MCF 10A (cell line): ENCODE data around the gene MIA3. TPM values are rescaled to one million over a fixed set of nuclear protein-coding genes. Genes with fewer than 3 reads are reported as not detected.

Source experiments
- BruUV-seq: library from RNA; stranded (reverse); fragments of 400-500 nt; replicated peaks from 2 replicates; lab custom pipeline; 2021; lab: Mats Ljungman, UMichigan
- CTCF ChIA-PET: fragments of 300-600 bp; sonication (Branson Sonifier 250); formaldehyde crosslinking; extraction: SDS; loops from one replicate; lab custom pipeline; 2021; ENCODE audit warnings: antibody characterized with exemption, inconsistent platforms; lab: Yijun Ruan, JAX
- POLR2A ChIA-PET: fragments of 300-600, 350-650 bp; sonication (Branson Sonifier 250); formaldehyde crosslinking; extraction: SDS; loops from one replicate; lab custom pipeline; 2020; ENCODE audit warnings: antibody characterized with exemption, inconsistent platforms; lab: Yijun Ruan, JAX
- DNase-seq: peaks from one replicate; pipeline ENCODE4 v3.0.0-alpha.2; 2018; ENCODE audit not compliant: unreplicated experiment
- H3K27ac Mint-ChIP-seq: one replicate; pipeline ENCODE4 v1.8.0; 2022; ENCODE audit warnings: mild to moderate bottlenecking, low read depth, mixed read lengths; ENCODE audit not compliant: unreplicated experiment
- H3K27me3 Mint-ChIP-seq: one replicate; pipeline ENCODE4 v1.8.0; 2022; ENCODE audit warnings: mixed read lengths; ENCODE audit not compliant: insufficient read depth, unreplicated experiment
- H3K36me3 Mint-ChIP-seq: one replicate; pipeline ENCODE4 v1.8.0; 2022; ENCODE audit warnings: mild to moderate bottlenecking, moderate library complexity, mixed read lengths; ENCODE audit not compliant: insufficient read depth, unreplicated experiment
- H3K4me1 Mint-ChIP-seq: one replicate; pipeline ENCODE4 v1.8.0; 2022; ENCODE audit warnings: mixed read lengths; ENCODE audit not compliant: insufficient read depth, unreplicated experiment
- H3K4me3 Mint-ChIP-seq: one replicate; pipeline ENCODE4 v1.8.0; 2022; ENCODE audit warnings: mild to moderate bottlenecking, moderate library complexity, mixed read lengths; ENCODE audit not compliant: unreplicated experiment
- H3K9me3 Mint-ChIP-seq: one replicate; pipeline ENCODE4 v1.8.0; 2022; ENCODE audit warnings: mixed read lengths; ENCODE audit not compliant: unreplicated experiment
- intact Hi-C: fragments of 100-400 bp; cut with micrococcal nuclease; formaldehyde crosslinking; loops from 2 replicates; pipeline ENCODE4 v1.14.1; 2022
- total RNA-seq: library from RNA; stranded (reverse); gene quantifications from 2 replicates; pipeline ENCODE4 v1.2.3, GENCODE V29; 2022
- TF ChIP-seq, protein P1 (sequence below): fragments of 200-600 bp; IDR thresholded peaks from one replicate; pipeline ENCODE4 v1.8.0; 2022; ENCODE audit warnings: antibody characterized with exemption, mild to moderate bottlenecking; ENCODE audit not compliant: unreplicated experiment

Gene MIA3
- total RNA-seq, 1 experiment from 2014 or later = 166 TPM

- no peak overlapping the region for H3K27ac Mint-ChIP-seq
- H3K36me3 Mint-ChIP-seq = no peaks in the 10 kb centered on the region
- peaks cover 31% of the 10 kb centered on the region for H3K27me3 Mint-ChIP-seq
- no peak for DNase-seq
- ChIA-PET POLR2A (interaction anchor here (1.3 to 2.0 kb wide), 2 partner anchors 21 to 145 kb away, joined by 3 to 7 read pairs; partner anchors contain the start of gene TAF1A), CTCF (interaction anchor here (0.6 to 2.2 kb wide), 4 partner anchors 24 to 1612 kb away, joined by 3 to 7 read pairs (median 3); partner anchors contain the start of genes AIDA and BROX)
- no peaks in the 10 kb centered on the region for H3K4me1 Mint-ChIP-seq
- H3K4me3 Mint-ChIP-seq = no peak overlapping the region
- intact Hi-C loops = no loop called here
- BruUV-seq = no TSS peak
- peaks cover 10% of the 10 kb centered on the region for H3K9me3 Mint-ChIP-seq
- TF ChIP-seq, protein P1, sequence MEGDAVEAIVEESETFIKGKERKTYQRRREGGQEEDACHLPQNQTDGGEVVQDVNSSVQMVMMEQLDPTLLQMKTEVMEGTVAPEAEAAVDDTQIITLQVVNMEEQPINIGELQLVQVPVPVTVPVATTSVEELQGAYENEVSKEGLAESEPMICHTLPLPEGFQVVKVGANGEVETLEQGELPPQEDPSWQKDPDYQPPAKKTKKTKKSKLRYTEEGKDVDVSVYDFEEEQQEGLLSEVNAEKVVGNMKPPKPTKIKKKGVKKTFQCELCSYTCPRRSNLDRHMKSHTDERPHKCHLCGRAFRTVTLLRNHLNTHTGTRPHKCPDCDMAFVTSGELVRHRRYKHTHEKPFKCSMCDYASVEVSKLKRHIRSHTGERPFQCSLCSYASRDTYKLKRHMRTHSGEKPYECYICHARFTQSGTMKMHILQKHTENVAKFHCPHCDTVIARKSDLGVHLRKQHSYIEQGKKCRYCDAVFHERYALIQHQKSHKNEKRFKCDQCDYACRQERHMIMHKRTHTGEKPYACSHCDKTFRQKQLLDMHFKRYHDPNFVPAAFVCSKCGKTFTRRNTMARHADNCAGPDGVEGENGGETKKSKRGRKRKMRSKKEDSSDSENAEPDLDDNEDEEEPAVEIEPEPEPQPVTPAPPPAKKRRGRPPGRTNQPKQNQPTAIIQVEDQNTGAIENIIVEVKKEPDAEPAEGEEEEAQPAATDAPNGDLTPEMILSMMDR = no peak
Measured at GRCh38 chr1:222610728-222611127, 7.2 kb upstream of the MIA3 start.

DNA sequence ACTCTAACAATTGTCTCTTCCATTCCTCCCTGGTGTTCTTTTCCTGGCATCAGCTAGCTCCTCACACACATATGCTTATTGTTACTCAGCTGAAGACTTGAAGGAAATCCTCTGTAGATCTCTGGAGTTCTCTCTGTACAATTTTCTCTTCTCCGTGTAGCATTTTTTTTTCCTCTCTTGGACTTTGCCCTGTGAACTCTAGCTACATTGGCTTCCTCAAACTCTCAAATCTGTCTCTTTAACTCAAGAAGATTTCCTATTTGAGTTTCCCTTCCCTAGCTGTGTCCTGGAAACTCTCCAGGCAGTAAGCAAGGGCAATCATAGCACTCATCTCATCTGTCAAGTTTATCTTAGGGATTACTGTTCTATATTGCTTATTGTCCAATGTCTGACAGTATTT is 4.3 kb upstream of the MIA3 start:
- Mint-ChIP-seq H3K27me3 (peaks cover 31% of the 10 kb centered on the region), H3K9me3 (peaks cover 8% of the 10 kb centered on the region), H3K36me3 (no peaks in the 10 kb centered on the region), H3K27ac (no peak overlapping the region), H3K4me3 (no peak overlapping the region), H3K4me1 (peaks cover 6% of the 10 kb centered on the region)
- DNase-seq = no peak
- TF ChIP-seq, protein P1 = no peak
- intact Hi-C loops = no loop called here
- BruUV-seq = no TSS peak
- CTCF ChIA-PET = interaction anchor here (0.6 to 2.8 kb wide), 4 partner anchors 14 to 450 kb away, joined by 3 to 15 read pairs (median 3); no protein-coding TSS in a partner anchor
- POLR2A ChIA-PET = interaction anchor here (0.9 to 1.6 kb wide), 4 partner anchors 20 to 67 kb away, joined by 3 to 5 read pairs (median 4); partner anchors contain the start of gene TAF1A

- DNase-seq = peak; percentile 45
- POLR2A ChIA-PET = interaction anchor here (0.6 to 6.5 kb wide), 11 partner anchors 14 to 151 kb away, joined by 3 to 50 read pairs (median 5); partner anchors contain the start of gene TAF1A
- peaks cover 31% of the 10 kb centered on the region for H3K27me3 Mint-ChIP-seq
- TF ChIP-seq, protein P1 = no peak
- no peak overlapping the region for H3K27ac Mint-ChIP-seq
- intact Hi-C loops = no loop called here
- no TSS peak for BruUV-seq
- H3K9me3 Mint-ChIP-seq = no peaks in the 10 kb centered on the region
- H3K36me3 Mint-ChIP-seq = peaks cover 6% of the 10 kb centered on the region
- CTCF ChIA-PET = interaction anchor here (0.6 to 1.4 kb wide), 3 partner anchors 12 to 20 kb away, joined by 3 to 4 read pairs (median 3); no protein-coding TSS in a partner anchor
- peaks cover 27% of the 10 kb centered on the region for H3K4me1 Mint-ChIP-seq
- peak overlapping the region; percentile 79 for H3K4me3 Mint-ChIP-seq
Measured at GRCh38 chr1:222616525-222616924, 1.4 kb upstream of the MIA3 start.

DNA sequence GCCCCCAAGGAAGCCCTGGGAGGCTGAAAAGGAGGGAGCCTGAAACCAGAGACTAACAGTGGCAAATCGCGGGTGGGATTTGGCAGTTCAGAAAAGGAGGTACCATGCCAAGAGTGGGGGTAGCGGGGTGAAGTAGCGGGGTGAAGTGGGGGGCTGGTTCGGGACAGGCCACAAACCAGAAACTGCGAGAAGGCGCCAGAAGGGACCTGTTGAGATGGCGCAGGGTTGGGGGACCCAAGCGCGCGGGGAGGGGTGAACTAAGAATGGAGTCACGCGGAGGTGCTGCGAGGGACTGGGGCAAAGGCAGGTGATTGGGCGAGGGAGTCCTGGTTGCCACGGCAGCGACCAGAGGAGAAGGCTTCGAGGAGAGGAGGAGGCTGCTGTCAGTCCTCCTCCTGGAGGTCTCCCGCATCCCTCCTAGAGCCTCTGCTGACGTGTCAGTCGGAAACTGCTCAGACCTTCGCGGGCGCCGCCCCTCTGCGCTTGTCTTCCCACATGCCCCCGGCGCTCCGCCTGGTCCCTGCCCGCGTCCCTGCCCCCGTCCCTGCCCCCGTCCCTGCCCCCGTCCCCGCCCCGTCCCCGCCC is 438 bp upstream of the MIA3 start:
- Mint-ChIP-seq H3K27me3 (peaks cover 26% of the 10 kb centered on the region), H3K4me1 (peaks cover 27% of the 10 kb centered on the region), H3K4me3 (peak overlapping the region; percentile 79), H3K27ac (peak overlapping the region; percentile 46), H3K9me3 (no peaks in the 10 kb centered on the region), H3K36me3 (peaks cover 15% of the 10 kb centered on the region)
- ChIA-PET CTCF (interaction anchor here (0.6 to 1.3 kb wide), 2 partner anchors 16 to 152 kb away, joined by 3 to 4 read pairs; no protein-coding TSS in a partner anchor), POLR2A (interaction anchor here (0.6 to 6.5 kb wide), 10 partner anchors 19 to 450 kb away, joined by 3 to 50 read pairs (median 6); partner anchors contain the start of genes AIDA, BROX and TAF1A)
- intact Hi-C loops = loop anchor here (1.0 kb wide), 2 partner anchors 27 to 28 kb away; partner anchors contain the start of gene TAF1A
- peak; percentile 96 for DNase-seq
- TF ChIP-seq, protein P1 = no peak
- no TSS peak for BruUV-seq
